ENCODE data around the gene REXO1.

DNA sequence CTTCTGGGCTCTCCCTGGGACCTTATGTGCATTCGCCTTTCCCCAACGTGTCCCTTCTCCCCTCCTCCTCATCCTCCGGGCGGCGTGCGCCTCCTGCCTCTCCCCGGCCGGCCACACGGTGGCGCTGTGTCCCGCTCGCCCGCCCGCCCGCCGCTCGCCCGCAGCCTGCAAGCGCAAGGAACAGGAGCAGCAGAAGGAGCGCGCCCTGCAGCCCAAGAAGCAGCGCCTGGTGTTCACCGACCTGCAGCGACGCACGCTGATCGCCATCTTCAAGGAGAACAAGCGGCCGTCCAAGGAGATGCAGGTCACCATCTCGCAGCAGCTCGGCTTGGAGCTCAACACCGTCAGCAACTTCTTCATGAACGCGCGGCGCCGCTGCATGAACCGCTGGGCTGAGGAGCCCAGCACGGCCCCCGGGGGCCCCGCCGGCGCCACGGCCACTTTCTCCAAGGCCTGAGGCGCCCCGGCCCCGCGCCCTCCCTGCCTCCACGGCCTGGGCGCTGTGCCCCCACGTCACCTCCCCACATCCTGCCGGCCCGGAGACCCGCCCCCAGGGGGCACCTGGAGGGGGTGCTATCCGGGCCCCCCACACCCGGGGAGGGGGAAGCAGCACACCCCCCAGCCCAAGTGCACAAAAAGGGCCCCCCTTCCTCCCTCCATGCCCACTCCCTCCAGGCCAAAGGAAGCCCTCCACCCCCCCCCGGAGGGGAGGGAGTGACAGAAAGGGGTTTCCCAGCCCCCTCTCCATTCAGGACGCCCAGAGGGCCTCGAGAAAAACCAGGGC, 73.1 kb downstream of the REXO1 start:
- TF ChIP-seq JUND (IDR thresholded peaks at IDR 0.05; ENCODE audit: borderline replicate concordance, low read depth, low read length), result no peak
- TF ChIP-seq JUND (tag; IDR thresholded peaks at IDR 0.05; ENCODE audit: borderline replicate concordance, low read depth, low read length), result no peak; the same call in 2 of the 3 replicates
- TF ChIP-seq, protein P1, sequence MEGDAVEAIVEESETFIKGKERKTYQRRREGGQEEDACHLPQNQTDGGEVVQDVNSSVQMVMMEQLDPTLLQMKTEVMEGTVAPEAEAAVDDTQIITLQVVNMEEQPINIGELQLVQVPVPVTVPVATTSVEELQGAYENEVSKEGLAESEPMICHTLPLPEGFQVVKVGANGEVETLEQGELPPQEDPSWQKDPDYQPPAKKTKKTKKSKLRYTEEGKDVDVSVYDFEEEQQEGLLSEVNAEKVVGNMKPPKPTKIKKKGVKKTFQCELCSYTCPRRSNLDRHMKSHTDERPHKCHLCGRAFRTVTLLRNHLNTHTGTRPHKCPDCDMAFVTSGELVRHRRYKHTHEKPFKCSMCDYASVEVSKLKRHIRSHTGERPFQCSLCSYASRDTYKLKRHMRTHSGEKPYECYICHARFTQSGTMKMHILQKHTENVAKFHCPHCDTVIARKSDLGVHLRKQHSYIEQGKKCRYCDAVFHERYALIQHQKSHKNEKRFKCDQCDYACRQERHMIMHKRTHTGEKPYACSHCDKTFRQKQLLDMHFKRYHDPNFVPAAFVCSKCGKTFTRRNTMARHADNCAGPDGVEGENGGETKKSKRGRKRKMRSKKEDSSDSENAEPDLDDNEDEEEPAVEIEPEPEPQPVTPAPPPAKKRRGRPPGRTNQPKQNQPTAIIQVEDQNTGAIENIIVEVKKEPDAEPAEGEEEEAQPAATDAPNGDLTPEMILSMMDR (IDR thresholded peaks at IDR 0.05 in 2 of 3, conservative IDR thresholded peaks at IDR 0.05 in 1 of 3; ENCODE audit: insufficient read depth in 2 of 3, low read depth in 1 of 3, low read length in 3 of 3), result peak; percentile 77 to 97 (median 90)
- 0 out of 2 replicates have a peak, but pooled peaks have one; percentile 57 for TF ChIP-seq ARID2 (IDR thresholded peaks at IDR 0.05)
- TF ChIP-seq, protein P2, sequence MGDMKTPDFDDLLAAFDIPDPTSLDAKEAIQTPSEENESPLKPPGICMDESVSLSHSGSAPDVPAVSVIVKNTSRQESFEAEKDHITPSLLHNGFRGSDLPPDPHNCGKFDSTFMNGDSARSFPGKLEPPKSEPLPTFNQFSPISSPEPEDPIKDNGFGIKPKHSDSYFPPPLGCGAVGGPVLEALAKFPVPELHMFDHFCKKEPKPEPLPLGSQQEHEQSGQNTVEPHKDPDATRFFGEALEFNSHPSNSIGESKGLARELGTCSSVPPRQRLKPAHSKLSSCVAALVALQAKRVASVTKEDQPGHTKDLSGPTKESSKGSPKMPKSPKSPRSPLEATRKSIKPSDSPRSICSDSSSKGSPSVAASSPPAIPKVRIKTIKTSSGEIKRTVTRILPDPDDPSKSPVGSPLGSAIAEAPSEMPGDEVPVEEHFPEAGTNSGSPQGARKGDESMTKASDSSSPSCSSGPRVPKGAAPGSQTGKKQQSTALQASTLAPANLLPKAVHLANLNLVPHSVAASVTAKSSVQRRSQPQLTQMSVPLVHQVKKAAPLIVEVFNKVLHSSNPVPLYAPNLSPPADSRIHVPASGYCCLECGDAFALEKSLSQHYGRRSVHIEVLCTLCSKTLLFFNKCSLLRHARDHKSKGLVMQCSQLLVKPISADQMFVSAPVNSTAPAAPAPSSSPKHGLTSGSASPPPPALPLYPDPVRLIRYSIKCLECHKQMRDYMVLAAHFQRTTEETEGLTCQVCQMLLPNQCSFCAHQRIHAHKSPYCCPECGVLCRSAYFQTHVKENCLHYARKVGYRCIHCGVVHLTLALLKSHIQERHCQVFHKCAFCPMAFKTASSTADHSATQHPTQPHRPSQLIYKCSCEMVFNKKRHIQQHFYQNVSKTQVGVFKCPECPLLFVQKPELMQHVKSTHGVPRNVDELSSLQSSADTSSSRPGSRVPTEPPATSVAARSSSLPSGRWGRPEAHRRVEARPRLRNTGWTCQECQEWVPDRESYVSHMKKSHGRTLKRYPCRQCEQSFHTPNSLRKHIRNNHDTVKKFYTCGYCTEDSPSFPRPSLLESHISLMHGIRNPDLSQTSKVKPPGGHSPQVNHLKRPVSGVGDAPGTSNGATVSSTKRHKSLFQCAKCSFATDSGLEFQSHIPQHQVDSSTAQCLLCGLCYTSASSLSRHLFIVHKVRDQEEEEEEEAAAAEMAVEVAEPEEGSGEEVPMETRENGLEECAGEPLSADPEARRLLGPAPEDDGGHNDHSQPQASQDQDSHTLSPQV (IDR thresholded peaks at IDR 0.05), result no peak
- TF ChIP-seq, protein P3, sequence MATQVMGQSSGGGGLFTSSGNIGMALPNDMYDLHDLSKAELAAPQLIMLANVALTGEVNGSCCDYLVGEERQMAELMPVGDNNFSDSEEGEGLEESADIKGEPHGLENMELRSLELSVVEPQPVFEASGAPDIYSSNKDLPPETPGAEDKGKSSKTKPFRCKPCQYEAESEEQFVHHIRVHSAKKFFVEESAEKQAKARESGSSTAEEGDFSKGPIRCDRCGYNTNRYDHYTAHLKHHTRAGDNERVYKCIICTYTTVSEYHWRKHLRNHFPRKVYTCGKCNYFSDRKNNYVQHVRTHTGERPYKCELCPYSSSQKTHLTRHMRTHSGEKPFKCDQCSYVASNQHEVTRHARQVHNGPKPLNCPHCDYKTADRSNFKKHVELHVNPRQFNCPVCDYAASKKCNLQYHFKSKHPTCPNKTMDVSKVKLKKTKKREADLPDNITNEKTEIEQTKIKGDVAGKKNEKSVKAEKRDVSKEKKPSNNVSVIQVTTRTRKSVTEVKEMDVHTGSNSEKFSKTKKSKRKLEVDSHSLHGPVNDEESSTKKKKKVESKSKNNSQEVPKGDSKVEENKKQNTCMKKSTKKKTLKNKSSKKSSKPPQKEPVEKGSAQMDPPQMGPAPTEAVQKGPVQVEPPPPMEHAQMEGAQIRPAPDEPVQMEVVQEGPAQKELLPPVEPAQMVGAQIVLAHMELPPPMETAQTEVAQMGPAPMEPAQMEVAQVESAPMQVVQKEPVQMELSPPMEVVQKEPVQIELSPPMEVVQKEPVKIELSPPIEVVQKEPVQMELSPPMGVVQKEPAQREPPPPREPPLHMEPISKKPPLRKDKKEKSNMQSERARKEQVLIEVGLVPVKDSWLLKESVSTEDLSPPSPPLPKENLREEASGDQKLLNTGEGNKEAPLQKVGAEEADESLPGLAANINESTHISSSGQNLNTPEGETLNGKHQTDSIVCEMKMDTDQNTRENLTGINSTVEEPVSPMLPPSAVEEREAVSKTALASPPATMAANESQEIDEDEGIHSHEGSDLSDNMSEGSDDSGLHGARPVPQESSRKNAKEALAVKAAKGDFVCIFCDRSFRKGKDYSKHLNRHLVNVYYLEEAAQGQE (IDR thresholded peaks at IDR 0.05; ENCODE audit: borderline replicate concordance), result peak; percentile 70
- TF ChIP-seq, protein P3 (CRISPR knock-in tag; IDR thresholded peaks at IDR 0.05; ENCODE audit: low read depth), result no peak
- no peak for TF ChIP-seq EZH2 (IDR thresholded peaks at IDR 0.05; ENCODE audit: borderline replicate concordance, low read depth, low read length)
- TF ChIP-seq, protein P4, sequence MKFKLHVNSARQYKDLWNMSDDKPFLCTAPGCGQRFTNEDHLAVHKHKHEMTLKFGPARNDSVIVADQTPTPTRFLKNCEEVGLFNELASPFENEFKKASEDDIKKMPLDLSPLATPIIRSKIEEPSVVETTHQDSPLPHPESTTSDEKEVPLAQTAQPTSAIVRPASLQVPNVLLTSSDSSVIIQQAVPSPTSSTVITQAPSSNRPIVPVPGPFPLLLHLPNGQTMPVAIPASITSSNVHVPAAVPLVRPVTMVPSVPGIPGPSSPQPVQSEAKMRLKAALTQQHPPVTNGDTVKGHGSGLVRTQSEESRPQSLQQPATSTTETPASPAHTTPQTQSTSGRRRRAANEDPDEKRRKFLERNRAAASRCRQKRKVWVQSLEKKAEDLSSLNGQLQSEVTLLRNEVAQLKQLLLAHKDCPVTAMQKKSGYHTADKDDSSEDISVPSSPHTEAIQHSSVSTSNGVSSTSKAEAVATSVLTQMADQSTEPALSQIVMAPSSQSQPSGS (CRISPR knock-in tag; IDR thresholded peaks at IDR 0.05), result no peak
- TF ChIP-seq CREB1 (IDR thresholded peaks at IDR 0.05), result no peak
- no peak; the same call in 1 of the 2 replicates for TF ChIP-seq CREB1 (CRISPR knock-in tag; IDR thresholded peaks at IDR 0.05)
- TF ChIP-seq ZNF224 (CRISPR knock-in tag; IDR thresholded peaks at IDR 0.05), result no peak
- peak; percentile 30 to 81; a peak in 3 of 4 replicates for TF ChIP-seq RAD21 (CRISPR knock-in tag; conservative IDR thresholded peaks at IDR 0.05 in 1 of 2, IDR thresholded peaks at IDR 0.05 in 1 of 2)

Measured in K562 (cell line).